Measurements from ENCODE around the gene UNC5C.
"Not testable (repeated sequence)": the region's sequence is repeated elsewhere in the genome, so short reads cannot be mapped to it uniquely, and the experiment has no call there.

The UNC5C gene

GRCh38 chr4:95181243-95181995, 367.4 kb downstream of the UNC5C start:
- H3K79me1 ChIP-seq (ENCODE audit: low read length) = no peaks in the 10 kb centered on the region
- no peak overlapping the region for H4K8ac ChIP-seq (ENCODE audit: low read depth, low read length)
- peaks cover 4% of the 10 kb centered on the region for H3K4me1 ChIP-seq (ENCODE audit: control insufficient read depth, low read depth, low read length)
- no peak overlapping the region for H3K27ac ChIP-seq (ENCODE audit: low read depth, low read length)
- H2BK120ac ChIP-seq (ENCODE audit: low read depth, low read length) = no peak overlapping the region
- peak; percentile 93 for DNase-seq
- no peaks in the 10 kb centered on the region for H3K36me3 ChIP-seq (ENCODE audit: control insufficient read depth, insufficient read depth, low read length)
- H2AK5ac ChIP-seq (ENCODE audit: low read length) = no peak overlapping the region
- no peak overlapping the region for H3K4me2 ChIP-seq (ENCODE audit: low read length)
- H3K4ac ChIP-seq (ENCODE audit: low read depth, low read length) = no peak overlapping the region
- no peak overlapping the region for H3K23ac ChIP-seq (ENCODE audit: low read length)
- H3K56ac ChIP-seq (ENCODE audit: low read length) = no peak overlapping the region
- H3K18ac ChIP-seq (ENCODE audit: low read length) = no peak overlapping the region
- WGBS (ENCODE audit: extremely low coverage, insufficient coverage, low lambda C conversion rate) = no CpG with 5 or more reads among the region's 18 CpGs
- H2BK5ac ChIP-seq (ENCODE audit: low read length) = no peak overlapping the region
- H3K79me2 ChIP-seq (ENCODE audit: control insufficient read depth, insufficient read depth, low read length) = no peaks in the 10 kb centered on the region
- H3K27me3 ChIP-seq (ENCODE audit: insufficient read depth, low read length, poor library complexity) = no peaks in the 10 kb centered on the region
- H3K4me3 ChIP-seq (ENCODE audit: low read length) = no peak overlapping the region
- H4K5ac ChIP-seq (ENCODE audit: low read length) = no peak overlapping the region
- H2BK15ac ChIP-seq (replicated peaks; ENCODE audit: low read depth) = no peak overlapping the region
- no peak overlapping the region for H3K9ac ChIP-seq (ENCODE audit: low read length)

GRCh38 chr4:95180531-95181242, 368.1 kb downstream of the UNC5C start:
- Histone ChIP-seq H3K36me3 (ENCODE audit: control insufficient read depth, insufficient read depth, low read length) (no peaks in the 10 kb centered on the region), H3K27ac (ENCODE audit: low read depth, low read length) (no peak overlapping the region), H3K4me1 (ENCODE audit: control insufficient read depth, low read depth, low read length) (peaks cover 4% of the 10 kb centered on the region), H3K23ac (ENCODE audit: low read length) (no peak overlapping the region), H3K56ac (ENCODE audit: low read length) (no peak overlapping the region), H3K79me2 (ENCODE audit: control insufficient read depth, insufficient read depth, low read length) (no peaks in the 10 kb centered on the region), H3K79me1 (ENCODE audit: low read length) (no peaks in the 10 kb centered on the region), H3K4ac (ENCODE audit: low read depth, low read length) (no peak overlapping the region), H3K27me3 (ENCODE audit: insufficient read depth, low read length, poor library complexity) (no peaks in the 10 kb centered on the region), H4K5ac (ENCODE audit: low read length) (no peak overlapping the region), H2BK120ac (ENCODE audit: low read depth, low read length) (no peak overlapping the region), H3K4me3 (ENCODE audit: low read length) (no peak overlapping the region), H2BK15ac (replicated peaks; ENCODE audit: low read depth) (no peak overlapping the region), H4K8ac (ENCODE audit: low read depth, low read length) (no peak overlapping the region), H2AK5ac (ENCODE audit: low read length) (no peak overlapping the region), H3K4me2 (ENCODE audit: low read length) (no peak overlapping the region), H2BK5ac (ENCODE audit: low read length) (no peak overlapping the region), H3K18ac (ENCODE audit: low read length) (no peak overlapping the region), H3K9ac (ENCODE audit: low read length) (no peak overlapping the region)
- no CpG with 5 or more reads among the region's 10 CpGs for whole genome bisulfite sequencing (ENCODE audit: extremely low coverage, insufficient coverage, low lambda C conversion rate)
- DNase-seq = no peak

GRCh38 chr4:95178938-95179337, 369.8 kb downstream of the UNC5C start:
- no peak overlapping the region for H3K9ac ChIP-seq (ENCODE audit: low read length)
- H4K8ac ChIP-seq (ENCODE audit: low read depth, low read length) = no peak overlapping the region
- H3K79me2 ChIP-seq (ENCODE audit: control insufficient read depth, insufficient read depth, low read length) = no peaks in the 10 kb centered on the region
- peaks cover 4% of the 10 kb centered on the region for H3K4me1 ChIP-seq (ENCODE audit: control insufficient read depth, low read depth, low read length)
- no peak for DNase-seq
- H2BK5ac ChIP-seq (ENCODE audit: low read length) = no peak overlapping the region
- H3K56ac ChIP-seq (ENCODE audit: low read length) = no peak overlapping the region
- H3K36me3 ChIP-seq (ENCODE audit: control insufficient read depth, insufficient read depth, low read length) = no peaks in the 10 kb centered on the region
- no CpG with 5 or more reads among the region's 2 CpGs for WGBS (ENCODE audit: extremely low coverage, insufficient coverage, low lambda C conversion rate)
- H3K4me3 ChIP-seq (ENCODE audit: low read length) = no peak overlapping the region
- H3K18ac ChIP-seq (ENCODE audit: low read length) = no peak overlapping the region
- H2BK15ac ChIP-seq (replicated peaks; ENCODE audit: low read depth) = no peak overlapping the region
- H4K5ac ChIP-seq (ENCODE audit: low read length) = no peak overlapping the region
- H3K23ac ChIP-seq (ENCODE audit: low read length) = no peak overlapping the region
- no peak overlapping the region for H3K4ac ChIP-seq (ENCODE audit: low read depth, low read length)
- no peak overlapping the region for H2BK120ac ChIP-seq (ENCODE audit: low read depth, low read length)
- no peak overlapping the region for H3K27ac ChIP-seq (ENCODE audit: low read depth, low read length)
- no peak overlapping the region for H2AK5ac ChIP-seq (ENCODE audit: low read length)
- H3K27me3 ChIP-seq (ENCODE audit: insufficient read depth, low read length, poor library complexity) = no peaks in the 10 kb centered on the region
- no peaks in the 10 kb centered on the region for H3K79me1 ChIP-seq (ENCODE audit: low read length)
- no peak overlapping the region for H3K4me2 ChIP-seq (ENCODE audit: low read length)

- H3K18ac ChIP-seq (ENCODE audit: low read length); DNase-seq; H3K27ac ChIP-seq (ENCODE audit: low read depth, low read length); H2BK5ac ChIP-seq (ENCODE audit: low read length); H2AK5ac ChIP-seq (ENCODE audit: low read length); H3K4me2 ChIP-seq (ENCODE audit: low read length); H4K5ac ChIP-seq (ENCODE audit: low read length); H4K8ac ChIP-seq (ENCODE audit: low read depth, low read length); H2BK120ac ChIP-seq (ENCODE audit: low read depth, low read length); H3K4me3 ChIP-seq (ENCODE audit: low read length); H3K9ac ChIP-seq (ENCODE audit: low read length); H2BK15ac ChIP-seq (replicated peaks; ENCODE audit: low read depth); H3K4ac ChIP-seq (ENCODE audit: low read depth, low read length); H3K79me2 ChIP-seq (ENCODE audit: control insufficient read depth, insufficient read depth, low read length); H3K23ac ChIP-seq (ENCODE audit: low read length); H3K36me3 ChIP-seq (ENCODE audit: control insufficient read depth, insufficient read depth, low read length); H3K27me3 ChIP-seq (ENCODE audit: insufficient read depth, low read length, poor library complexity); H3K79me1 ChIP-seq (ENCODE audit: low read length); H3K4me1 ChIP-seq (ENCODE audit: control insufficient read depth, low read depth, low read length); H3K56ac ChIP-seq (ENCODE audit: low read length): not testable (repeated sequence)
- whole genome bisulfite sequencing (ENCODE audit: extremely low coverage, insufficient coverage, low lambda C conversion rate) = no CpG with 5 or more reads among the region's 3 CpGs
Measured at GRCh38 chr4:95171377-95171776, 377.4 kb downstream of the UNC5C start.

GRCh38 chr4:95170176-95170575, 378.6 kb downstream of the UNC5C start:
- H3K4me2 ChIP-seq (ENCODE audit: low read length) = no peak overlapping the region

More at GRCh38 chr4:95170176-95170575, 378.6 kb downstream of the UNC5C start:
- DNase-seq = no peak
- Histone ChIP-seq H4K5ac (ENCODE audit: low read length) (no peak overlapping the region), H2BK120ac (ENCODE audit: low read depth, low read length) (no peak overlapping the region), H4K8ac (ENCODE audit: low read depth, low read length) (no peak overlapping the region), H2AK5ac (ENCODE audit: low read length) (no peak overlapping the region), H3K23ac (ENCODE audit: low read length) (no peak overlapping the region), H3K27me3 (ENCODE audit: insufficient read depth, low read length, poor library complexity) (no peaks in the 10 kb centered on the region), H3K4me3 (ENCODE audit: low read length) (no peak overlapping the region), H2BK5ac (ENCODE audit: low read length) (no peak overlapping the region), H3K9ac (ENCODE audit: low read length) (no peak overlapping the region), H3K56ac (ENCODE audit: low read length) (no peak overlapping the region), H3K79me1 (ENCODE audit: low read length) (no peaks in the 10 kb centered on the region), H3K4ac (ENCODE audit: low read depth, low read length) (no peak overlapping the region), H3K18ac (ENCODE audit: low read length) (no peak overlapping the region), H3K79me2 (ENCODE audit: control insufficient read depth, insufficient read depth, low read length) (no peaks in the 10 kb centered on the region), H2BK15ac (replicated peaks; ENCODE audit: low read depth) (no peak overlapping the region), H3K36me3 (ENCODE audit: control insufficient read depth, insufficient read depth, low read length) (no peaks in the 10 kb centered on the region), H3K4me1 (ENCODE audit: control insufficient read depth, low read depth, low read length) (no peaks in the 10 kb centered on the region), H3K27ac (ENCODE audit: low read depth, low read length) (no peak overlapping the region)
- no CpG with 5 or more reads among the region's 7 CpGs for WGBS (ENCODE audit: extremely low coverage, insufficient coverage, low lambda C conversion rate)

Measured in mesendoderm (in vitro differentiated cells).